ENCODE measurements around the gene STPG3. TPM values are rescaled to one million over a fixed set of nuclear protein-coding genes. Genes with fewer than 3 reads are reported as not detected.
A peak's percentile ranks its signal among the peaks of the same experiment; 100 is the strongest.

Gene STPG3
- total and polyA plus RNA-seq, 10 donors = not detected

DNA sequence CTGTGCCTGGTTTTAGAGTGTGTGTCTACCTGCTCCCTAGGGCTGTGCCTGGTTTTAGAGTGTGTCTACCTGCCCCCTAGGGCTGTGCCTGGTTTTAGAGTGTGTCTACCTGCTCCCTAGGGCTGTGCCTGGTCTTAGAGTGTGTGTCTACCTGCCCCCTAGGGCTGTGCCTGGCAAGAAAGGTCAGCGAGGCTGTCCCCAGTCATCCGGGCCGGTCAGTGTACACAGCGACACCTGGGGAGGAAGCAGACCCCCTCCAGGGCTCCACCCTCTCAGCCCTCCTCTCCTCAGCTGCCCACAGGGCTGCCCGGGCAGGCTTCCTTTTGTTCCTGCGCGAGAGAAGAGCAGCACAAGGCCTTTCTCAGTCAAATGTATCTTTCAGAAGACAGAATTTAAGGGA is 46.9 kb downstream of the STPG3 start:
- H3K27me3 ChIP-seq (replicated peaks in 1 of 7) = peaks cover 2 to 94% (median 45%) of the 10 kb centered on the region in 7 donors
- 50 to 78% (median 73%) methylated on average over 4 to 7 of the region's 7 CpGs for WGBS, 5 donors
- H3K9me3 ChIP-seq = peaks cover 0 to 5% (median 0%) of the 10 kb centered on the region in 8 donors
- H3K36me3 ChIP-seq = no peaks in the 10 kb centered on the region
- peak overlapping the region in 6 of 8 donors; percentile 14 to 82 (median 72) for H3K27ac ChIP-seq
- intact Hi-C loops (cut with DNase I; ENCODE audit: low total_unique reads) = loop anchor here (5.0 to 10.0 kb wide), 2 partner anchors 109 to 227 kb away; no protein-coding TSS in a partner anchor
- peaks cover 22 to 84% (median 63%) of the 10 kb centered on the region in 6 donors for H3K4me1 ChIP-seq
- peak overlapping the region in 1 of 8 donors; percentile 78 for H3K4me3 ChIP-seq
- DNase-seq = no peak
- TF ChIP-seq POLR2AphosphoS5 (IDR thresholded peaks at IDR 0.05) (no peak), POLR2A (IDR thresholded peaks at IDR 0.05) (no peak)
- TF ChIP-seq, protein P1, sequence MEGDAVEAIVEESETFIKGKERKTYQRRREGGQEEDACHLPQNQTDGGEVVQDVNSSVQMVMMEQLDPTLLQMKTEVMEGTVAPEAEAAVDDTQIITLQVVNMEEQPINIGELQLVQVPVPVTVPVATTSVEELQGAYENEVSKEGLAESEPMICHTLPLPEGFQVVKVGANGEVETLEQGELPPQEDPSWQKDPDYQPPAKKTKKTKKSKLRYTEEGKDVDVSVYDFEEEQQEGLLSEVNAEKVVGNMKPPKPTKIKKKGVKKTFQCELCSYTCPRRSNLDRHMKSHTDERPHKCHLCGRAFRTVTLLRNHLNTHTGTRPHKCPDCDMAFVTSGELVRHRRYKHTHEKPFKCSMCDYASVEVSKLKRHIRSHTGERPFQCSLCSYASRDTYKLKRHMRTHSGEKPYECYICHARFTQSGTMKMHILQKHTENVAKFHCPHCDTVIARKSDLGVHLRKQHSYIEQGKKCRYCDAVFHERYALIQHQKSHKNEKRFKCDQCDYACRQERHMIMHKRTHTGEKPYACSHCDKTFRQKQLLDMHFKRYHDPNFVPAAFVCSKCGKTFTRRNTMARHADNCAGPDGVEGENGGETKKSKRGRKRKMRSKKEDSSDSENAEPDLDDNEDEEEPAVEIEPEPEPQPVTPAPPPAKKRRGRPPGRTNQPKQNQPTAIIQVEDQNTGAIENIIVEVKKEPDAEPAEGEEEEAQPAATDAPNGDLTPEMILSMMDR (IDR thresholded peaks at IDR 0.05 in 8 of 11, conservative IDR thresholded peaks at IDR 0.05 in 3 of 11) = no peak

DNA sequence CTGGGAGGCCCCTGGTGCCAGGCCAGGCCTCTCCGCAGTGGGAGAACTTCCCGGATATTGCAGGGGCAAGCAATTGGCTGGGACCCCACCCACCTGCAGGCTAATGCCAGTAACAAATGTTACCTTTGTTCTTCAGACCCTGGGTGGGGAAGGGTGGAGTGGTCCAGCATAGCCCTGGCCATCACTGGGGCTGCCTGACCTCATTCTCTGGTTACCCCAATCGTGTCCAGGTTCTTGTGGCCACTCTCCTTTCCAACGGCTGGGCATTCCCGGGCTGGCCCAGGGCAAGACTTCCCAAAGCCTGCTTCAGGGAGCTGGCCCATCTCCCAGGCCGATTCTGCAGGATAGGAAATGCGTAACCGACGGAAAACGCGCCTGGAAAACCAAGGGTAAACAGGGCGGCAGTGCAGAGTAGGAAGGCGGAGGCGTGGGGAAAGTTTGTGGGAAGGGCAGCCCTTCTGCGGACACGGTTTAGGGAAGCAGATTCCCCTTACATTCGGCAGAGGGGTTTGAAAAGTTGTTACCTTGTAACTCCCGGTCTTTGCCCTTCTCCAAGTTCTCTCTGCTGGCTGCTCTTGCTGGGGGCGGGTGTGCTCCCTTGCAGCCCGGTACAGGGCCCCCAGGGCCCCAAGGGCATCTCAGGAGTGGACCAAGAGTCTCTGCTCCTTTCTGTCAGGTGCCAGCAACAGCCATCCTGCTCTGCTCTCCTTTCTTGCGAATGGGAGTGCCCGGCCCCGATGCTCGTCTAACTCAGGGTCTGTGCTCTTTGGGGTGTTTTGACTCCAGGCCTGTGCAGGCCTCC is 47.5 kb downstream of the STPG3 start:
- H3K36me3 ChIP-seq = no peaks in the 10 kb centered on the region
- peaks cover 23 to 90% (median 69%) of the 10 kb centered on the region in 6 donors for H3K4me1 ChIP-seq
- TF ChIP-seq POLR2AphosphoS5 (IDR thresholded peaks at IDR 0.05) (peak in 2 of 3 donors; percentile 56 to 73), POLR2A (IDR thresholded peaks at IDR 0.05) (no peak)
- TF ChIP-seq, protein P1 (IDR thresholded peaks at IDR 0.05 in 8 of 11, conservative IDR thresholded peaks at IDR 0.05 in 3 of 11) = no peak
- peak overlapping the region in 7 of 8 donors; percentile 13 to 78 (median 53) for H3K4me3 ChIP-seq
- H3K27me3 ChIP-seq (replicated peaks in 1 of 7) = peaks cover 2 to 94% (median 45%) of the 10 kb centered on the region in 7 donors
- H3K27ac ChIP-seq = peak overlapping the region in 6 of 8 donors; percentile 14 to 82 (median 72)
- peaks cover 0 to 5% (median 0%) of the 10 kb centered on the region in 8 donors for H3K9me3 ChIP-seq
- WGBS, 5 donors = 65 to 79% (median 73%) methylated on average over 24 of the region's 24 CpGs
- DNase-seq = no peak
- intact Hi-C loops (cut with DNase I; ENCODE audit: low total_unique reads) = loop anchor here (5.0 to 10.0 kb wide), 2 partner anchors 109 to 226 kb away; no protein-coding TSS in a partner anchor

DNA sequence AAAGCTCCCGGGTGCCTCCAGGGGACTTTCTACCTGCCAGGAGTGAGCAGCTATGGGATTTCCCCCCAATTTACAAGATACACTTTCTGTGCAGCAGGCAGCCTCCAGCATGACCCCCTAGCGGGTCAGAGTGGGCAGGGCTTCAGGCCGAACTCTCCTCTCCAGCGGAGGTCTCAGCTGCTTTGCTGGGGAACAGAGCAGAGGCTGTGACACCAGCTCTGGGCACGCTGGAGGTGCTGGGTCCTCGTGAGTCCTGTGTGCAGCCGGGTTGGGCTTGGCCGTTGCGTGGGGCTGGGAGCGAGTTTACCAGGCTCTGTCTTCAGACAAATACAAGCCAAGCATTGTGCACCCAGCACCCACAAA is 48.1 kb downstream of the STPG3 start:
- H3K4me3 ChIP-seq = peak overlapping the region in 7 of 8 donors; percentile 13 to 78 (median 53)
- H3K27ac ChIP-seq = peak overlapping the region in 5 of 8 donors; percentile 67 to 82 (median 75)
- H3K4me1 ChIP-seq = peaks cover 23 to 93% (median 75%) of the 10 kb centered on the region in 6 donors
- DNase-seq = no peak
- intact Hi-C loops (cut with DNase I; ENCODE audit: low total_unique reads) = loop anchor here (5.0 to 10.0 kb wide), 2 partner anchors 108 to 226 kb away; no protein-coding TSS in a partner anchor
- WGBS, 5 donors = 73 to 81% (median 79%) methylated on average over 7 to 10 of the region's 10 CpGs
- H3K27me3 ChIP-seq (replicated peaks in 1 of 7) = peaks cover 2 to 94% (median 45%) of the 10 kb centered on the region in 7 donors
- TF ChIP-seq POLR2A (IDR thresholded peaks at IDR 0.05) (no peak), POLR2AphosphoS5 (IDR thresholded peaks at IDR 0.05) (no peak)
- TF ChIP-seq, protein P1 (IDR thresholded peaks at IDR 0.05 in 8 of 11, conservative IDR thresholded peaks at IDR 0.05 in 3 of 11) = no peak
- peaks cover 0 to 5% (median 0%) of the 10 kb centered on the region in 8 donors for H3K9me3 ChIP-seq
- no peaks in the 10 kb centered on the region for H3K36me3 ChIP-seq

DNA sequence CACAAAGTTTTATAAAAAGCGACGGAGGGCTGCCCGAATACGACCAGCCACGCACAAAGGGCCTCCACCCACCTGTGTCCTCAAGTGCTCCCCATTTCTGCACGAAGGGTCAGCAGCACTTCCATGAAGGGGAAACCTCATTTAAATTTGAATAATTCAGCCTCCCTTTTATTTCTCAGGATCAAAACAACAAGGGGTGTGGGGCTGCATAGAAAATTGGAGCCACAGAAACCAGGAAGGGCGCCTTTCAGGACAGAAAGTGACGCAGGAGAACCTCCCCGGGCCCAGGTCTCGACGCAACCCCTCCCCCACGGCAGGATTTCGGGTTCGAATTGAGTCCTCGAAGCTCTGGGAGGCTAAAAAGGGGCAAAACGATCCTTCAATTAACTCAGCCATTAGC is 48.9 kb downstream of the STPG3 start:
- Histone ChIP-seq H3K36me3 (no peaks in the 10 kb centered on the region), H3K9me3 (no peaks in the 10 kb centered on the region), H3K4me1 (peaks cover 25 to 93% (median 78%) of the 10 kb centered on the region in 6 donors), H3K27me3 (replicated peaks in 1 of 7) (peaks cover 2 to 94% (median 42%) of the 10 kb centered on the region in 7 donors), H3K27ac (peak overlapping the region in 5 of 8 donors; percentile 67 to 82 (median 75)), H3K4me3 (peak overlapping the region in 7 of 8 donors; percentile 32 to 78 (median 53))
- TF ChIP-seq POLR2AphosphoS5 (IDR thresholded peaks at IDR 0.05) = peak in 2 of 3 donors; percentile 12 to 18
- TF ChIP-seq, protein P1 (IDR thresholded peaks at IDR 0.05 in 8 of 11, conservative IDR thresholded peaks at IDR 0.05 in 3 of 11) = no peak
- DNase-seq = no peak
- intact Hi-C loops (cut with DNase I; ENCODE audit: low total_unique reads) = loop anchor here (5.0 to 10.0 kb wide), 2 partner anchors 107 to 225 kb away; no protein-coding TSS in a partner anchor
- 55 to 75% (median 69%) methylated on average over 16 of the region's 16 CpGs for WGBS, 5 donors

Measured in spleen (tissue), 11 donors.